GM12891 (cell line): ENCODE data around the gene EPM2AIP1.

Experiments
- PAX5 ChIP-seq: IDR thresholded peaks from 2 replicates; pipeline ENCODE4 v1.6.1; 2011; ENCODE audit warnings: low read length, moderate library complexity, mild to moderate bottlenecking; ENCODE audit not compliant: insufficient read depth, severe bottlenecking
- POLR2A ChIP-seq: IDR thresholded peaks from 2 replicates; pipeline ENCODE4 v1.6.1; 2011; ENCODE audit warnings: low read depth, low read length, control low read depth
- POLR2AphosphoS5 ChIP-seq: IDR thresholded peaks from 2 replicates; pipeline ENCODE4 v1.6.1; 2011; ENCODE audit warnings: low read depth, low read length, control low read depth
- SPI1 ChIP-seq: IDR thresholded peaks from 2 replicates; pipeline ENCODE4 v1.6.1; 2011; ENCODE audit warnings: low read depth, low read length, control low read depth
- TAF1 ChIP-seq: IDR thresholded peaks from 2 replicates; pipeline ENCODE4 v1.6.1; 2011; ENCODE audit warnings: low read depth, low read length, control low read depth

- TF ChIP-seq POLR2A, result no peak
- TF ChIP-seq POLR2AphosphoS5, result no peak
- no peak for TF ChIP-seq TAF1
- TF ChIP-seq SPI1, result no peak
- no peak for TF ChIP-seq PAX5
These were observed 37.7 kb upstream of the EPM2AIP1 start for GRCh38 chr3:37030588-37030987.
